Suprapubic skin (tissue), 4 donors: Measurements from ENCODE around the gene FAM222A. TPM values are rescaled to one million over a fixed set of nuclear protein-coding genes. Genes with fewer than 3 reads are reported as not detected.

Experiments
- DNase-seq, 2 donors: peaks; one replicate each; pipeline ENCODE4 v3.0.0-alpha.2; 2019; ENCODE audit warnings: low spot score in 2 of 2
- H3K27ac ChIP-seq: fragments of 200-600 bp; sonication (generic); one replicate; pipeline ENCODE4 v1.5.1; 2019
- H3K27me3 ChIP-seq: fragments of 200-600 bp; sonication (generic); one replicate; pipeline ENCODE4 v1.5.1; 2019
- H3K36me3 ChIP-seq: fragments of 200-600 bp; sonication (generic); one replicate; pipeline ENCODE4 v1.5.1; 2019
- H3K4me1 ChIP-seq: fragments of 200-600 bp; sonication (generic); one replicate; pipeline ENCODE4 v1.5.1; 2019
- H3K4me3 ChIP-seq: fragments of 200-600 bp; sonication (generic); one replicate; pipeline ENCODE4 v1.5.1; 2019; ENCODE audit warnings: mild to moderate bottlenecking
- H3K9me3 ChIP-seq: fragments of 200-600 bp; sonication (generic); one replicate; pipeline ENCODE4 v1.5.1; 2019
- CTCF ChIP-seq, 2 donors: fragments of 200-600 bp in 1 of 2; fragments of 450-650 bp in 1 of 2; sonication (generic) in 1 of 2; IDR thresholded peaks; one replicate each; pipeline ENCODE4 v1.5.1; 2016 to 2019; ENCODE audit warnings: antibody characterized with exemption in 2 of 2, mild to moderate bottlenecking in 1 of 2, moderate library complexity in 1 of 2
- EP300 ChIP-seq: sonication (generic); formaldehyde crosslinking; IDR thresholded peaks from one replicate; pipeline ENCODE4 v1.6.1; 2017; ENCODE audit warnings: antibody characterized with exemption
- POLR2A ChIP-seq, 2 donors: fragments of 450-650 bp; IDR thresholded peaks; one replicate each; pipeline ENCODE4 v1.6.1; 2017; ENCODE audit warnings: antibody characterized with exemption in 2 of 2, mild to moderate bottlenecking in 2 of 2, moderate library complexity in 2 of 2
- POLR2AphosphoS5 ChIP-seq, 3 donors: sonication (generic); formaldehyde crosslinking; IDR thresholded peaks; one replicate each; pipeline ENCODE4 v1.6.1; 2017; ENCODE audit warnings: antibody characterized with exemption in 3 of 3
- WGBS: methylation state at CpG from one replicate; pipeline ENCODE4 v1.1.5; 2018; 5-methylcytosine and 5-hydroxymethylcytosine counted together
- total RNA-seq, 4 donors: library from RNA; depleted of rRNA; stranded (reverse); fragments of >200 nt; gene quantifications; one replicate each; pipeline ENCODE4 v1.1.0, GENCODE V29; 2016

FAM222A gene
- total RNA-seq, 4 donors from 2014 or later, result 3.9 to 8.5 (median 6.6) TPM

GRCh38 chr12:109811624-109811995 is 98.0 kb downstream of the FAM222A start:
- Histone ChIP-seq H3K4me3 (no peak overlapping the region), H3K27me3 (no peaks in the 10 kb centered on the region), H3K36me3 (peaks cover 14% of the 10 kb centered on the region), H3K9me3 (no peaks in the 10 kb centered on the region), H3K27ac (no peak overlapping the region), H3K4me1 (no peaks in the 10 kb centered on the region)
- WGBS, result 80% methylated on average over 5 of the region's 5 CpGs
- TF ChIP-seq POLR2AphosphoS5 (IDR thresholded peaks at IDR 0.05) (no peak), POLR2A (IDR thresholded peaks at IDR 0.05) (no peak), CTCF (IDR thresholded peaks at IDR 0.05) (no peak), EP300 (no peak)
- DNase-seq, result no peak

- Histone ChIP-seq H3K4me3 (no peak overlapping the region), H3K9me3 (no peaks in the 10 kb centered on the region), H3K27me3 (no peaks in the 10 kb centered on the region), H3K4me1 (peaks cover 7% of the 10 kb centered on the region), H3K36me3 (peaks cover 14% of the 10 kb centered on the region), H3K27ac (no peak overlapping the region)
- WGBS, result 97% methylated on average over 6 of the region's 6 CpGs
- DNase-seq, result no peak
- TF ChIP-seq CTCF (IDR thresholded peaks at IDR 0.05), result no peak
- no peak for TF ChIP-seq POLR2A (IDR thresholded peaks at IDR 0.05)
- no peak for TF ChIP-seq POLR2AphosphoS5 (IDR thresholded peaks at IDR 0.05)
- no peak for TF ChIP-seq EP300
Measured at GRCh38 chr12:109813810-109814416, 100.3 kb downstream of the FAM222A start.

- no peaks in the 10 kb centered on the region for H3K27me3 ChIP-seq
- H3K36me3 ChIP-seq, result peaks cover 14% of the 10 kb centered on the region
- TF ChIP-seq POLR2AphosphoS5 (IDR thresholded peaks at IDR 0.05) (no peak), POLR2A (IDR thresholded peaks at IDR 0.05) (no peak), CTCF (IDR thresholded peaks at IDR 0.05) (no peak), EP300 (no peak)
- H3K27ac ChIP-seq, result no peak overlapping the region
- DNase-seq, result no peak
- H3K9me3 ChIP-seq, result no peaks in the 10 kb centered on the region
- WGBS, result 96% methylated on average over 5 of the region's 20 CpGs
- no peak overlapping the region for H3K4me3 ChIP-seq
- peaks cover 15% of the 10 kb centered on the region for H3K4me1 ChIP-seq
Measured at GRCh38 chr12:109814600-109815150, 101.0 kb downstream of the FAM222A start.

GRCh38 chr12:109815225-109815624 is 101.6 kb downstream of the FAM222A start:
- Histone ChIP-seq H3K27me3 (no peaks in the 10 kb centered on the region), H3K36me3 (peaks cover 14% of the 10 kb centered on the region), H3K27ac (no peak overlapping the region), H3K4me3 (no peak overlapping the region), H3K4me1 (peaks cover 20% of the 10 kb centered on the region), H3K9me3 (no peaks in the 10 kb centered on the region)
- TF ChIP-seq CTCF (IDR thresholded peaks at IDR 0.05) (no peak), POLR2AphosphoS5 (IDR thresholded peaks at IDR 0.05) (no peak), EP300 (no peak), POLR2A (IDR thresholded peaks at IDR 0.05) (no peak)
- DNase-seq, result no peak
- 88% methylated on average over 4 of the region's 4 CpGs for WGBS

GRCh38 chr12:109815757-109816617 is 102.4 kb downstream of the FAM222A start:
- H3K9me3 ChIP-seq, result no peaks in the 10 kb centered on the region
- peaks cover 26% of the 10 kb centered on the region for H3K4me1 ChIP-seq
- no peaks in the 10 kb centered on the region for H3K27me3 ChIP-seq
- H3K36me3 ChIP-seq, result peaks cover 14% of the 10 kb centered on the region
- H3K27ac ChIP-seq, result no peak overlapping the region
- WGBS, result 76% methylated on average over 10 of the region's 10 CpGs
- no peak for DNase-seq
- TF ChIP-seq CTCF (IDR thresholded peaks at IDR 0.05), result no peak
- TF ChIP-seq POLR2A (IDR thresholded peaks at IDR 0.05), result no peak
- no peak for TF ChIP-seq EP300
- no peak for TF ChIP-seq POLR2AphosphoS5 (IDR thresholded peaks at IDR 0.05)
- no peak overlapping the region for H3K4me3 ChIP-seq
